HEK293 (cell line): Measurements from ENCODE around the gene SNAI1.
"Not testable (repeated sequence)": the region's sequence is repeated elsewhere in the genome, so short reads cannot be mapped to it uniquely, and the experiment has no call there.

Source experiments
- CTCF ChIA-PET: fragments of 350-600 bp; formaldehyde crosslinking; extraction: SDS; loops from one replicate; lab custom pipeline; 2021; ENCODE audit warnings: antibody characterized with exemption; lab: Yijun Ruan, JAX
- POLR2A ChIA-PET: fragments of 300-600 bp; formaldehyde crosslinking; extraction: SDS; loops from one replicate; lab custom pipeline; 2020; ENCODE audit warnings: antibody characterized with exemption, inconsistent platforms; lab: Yijun Ruan, JAX
- H3K27ac ChIP-seq: fragments of 200-500 bp; sonication (Bioruptor generic); 2 replicates; pipeline ENCODE4 v1.5.1; 2014; ENCODE audit warnings: low read depth, low read length, control low read depth, inconsistent platforms; ENCODE audit errors: extremely low read depth
- H3K36me3 ChIP-seq, 2 experiments: fragments of 200-500 bp in 1 of 2; sonication (Bioruptor generic) in 1 of 2; 1 replicate in 1 of 2; 2 replicates in 1 of 2; pipeline ENCODE4 v1.5.1; 2014 to 2017; ENCODE audit warnings: inconsistent platforms in 2 of 2, low read length in 2 of 2; ENCODE audit not compliant: control insufficient read depth in 2 of 2, insufficient read depth in 1 of 2
- H3K4me1 ChIP-seq: fragments of 200-500 bp; sonication (Bioruptor generic); 2 replicates; pipeline ENCODE4 v1.5.1; 2014; ENCODE audit warnings: mild to moderate bottlenecking, low read length, inconsistent platforms; ENCODE audit not compliant: control insufficient read depth, insufficient read depth
- H3K4me3 ChIP-seq: 2 replicates; pipeline ENCODE4 v1.5.1; 2011; ENCODE audit warnings: low read depth, mild to moderate bottlenecking, control low read depth, low read length, moderate library complexity
- H3K9me3 ChIP-seq: fragments of 200-500 bp; sonication (Bioruptor generic); 2 replicates; pipeline ENCODE4 v1.5.1; 2014; ENCODE audit warnings: low read depth, low read length, inconsistent platforms; ENCODE audit not compliant: control insufficient read depth, insufficient read depth
- IKZF3 ChIP-seq: fragments of 450-650 bp; IDR thresholded peaks from 2 replicates; pipeline ENCODE4 v1.5.0; 2018; ENCODE audit warnings: missing biosample characterization, mild to moderate bottlenecking, missing genetic modification characterization, moderate library complexity
- ZBTB20 ChIP-seq: fragments of 450-650 bp; formaldehyde crosslinking; IDR thresholded peaks from 2 replicates; pipeline ENCODE4 v1.5.1; 2016; ENCODE audit warnings: missing biosample characterization, missing genetic modification characterization
- ZEB2 ChIP-seq: fragments of 450-650 bp; formaldehyde crosslinking; IDR thresholded peaks from 2 replicates; pipeline ENCODE4 v1.5.1; 2016; ENCODE audit warnings: missing biosample characterization, missing genetic modification characterization
- ZNF121 ChIP-seq: fragments of 450-650 bp; formaldehyde crosslinking; IDR thresholded peaks from 2 replicates; pipeline ENCODE4 v1.5.1; 2016; ENCODE audit warnings: missing biosample characterization, missing genetic modification characterization
- ZNF19 ChIP-seq: fragments of 450-650 bp; formaldehyde crosslinking; IDR thresholded peaks from 2 replicates; pipeline ENCODE4; 2016; ENCODE audit warnings: missing biosample characterization, missing genetic modification characterization, low read depth
- ZNF214 ChIP-seq: fragments of 450-650 bp; formaldehyde crosslinking; IDR thresholded peaks from 2 replicates; pipeline ENCODE4 v1.5.1; 2017; ENCODE audit warnings: missing biosample characterization, mild to moderate bottlenecking, missing genetic modification characterization, borderline replicate concordance
- ZNF274 ChIP-seq, 2 experiments: fragments of 200-500 bp in 1 of 2; fragments of 450-650 bp in 1 of 2; sonication (Bioruptor generic) in 1 of 2; formaldehyde crosslinking in 1 of 2; IDR thresholded peaks; 2 replicates each; pipeline versions ENCODE4 v1.5.1 to v1.6.1; 2014 to 2016; ENCODE audit warnings: borderline replicate concordance in 1 of 2, inconsistent platforms in 1 of 2, low read length in 1 of 2, missing biosample characterization in 1 of 2, missing genetic modification characterization in 1 of 2
- ZNF341 ChIP-seq: fragments of 450-650 bp; formaldehyde crosslinking; IDR thresholded peaks from 2 replicates; pipeline ENCODE4; 2016; ENCODE audit warnings: low read depth, missing biosample characterization, missing genetic modification characterization
- ZNF521 ChIP-seq: fragments of 450-650 bp; formaldehyde crosslinking; IDR thresholded peaks from 2 replicates; pipeline ENCODE4 v1.5.1; 2017; ENCODE audit warnings: missing biosample characterization, mild to moderate bottlenecking, missing genetic modification characterization
- ZNF585B ChIP-seq: fragments of 450-650 bp; formaldehyde crosslinking; IDR thresholded peaks from 2 replicates; pipeline ENCODE4 v1.5.1; 2016; ENCODE audit warnings: missing biosample characterization, missing genetic modification characterization
- ZNF596 ChIP-seq: fragments of 450-650 bp; IDR thresholded peaks from 2 replicates; pipeline ENCODE4 v1.5.0; 2018; ENCODE audit warnings: missing biosample characterization, mild to moderate bottlenecking, missing genetic modification characterization, moderate library complexity
- ZNF610 ChIP-seq: fragments of 450-650 bp; formaldehyde crosslinking; IDR thresholded peaks from 2 replicates; pipeline ENCODE4 v1.5.1; 2016; ENCODE audit warnings: missing biosample characterization, missing genetic modification characterization, borderline replicate concordance
- ZNF621 ChIP-seq: fragments of 450-650 bp; formaldehyde crosslinking; IDR thresholded peaks from 2 replicates; pipeline ENCODE4 v1.5.1; 2017; ENCODE audit warnings: missing biosample characterization, missing genetic modification characterization
- ZNF624 ChIP-seq: fragments of 450-650 bp; formaldehyde crosslinking; IDR thresholded peaks from 2 replicates; pipeline ENCODE4 v1.5.1; 2017; ENCODE audit warnings: missing biosample characterization, missing genetic modification characterization
- ZNF664 ChIP-seq: fragments of 450-650 bp; formaldehyde crosslinking; IDR thresholded peaks from 2 replicates; pipeline ENCODE4 v1.5.1; 2016; ENCODE audit warnings: missing biosample characterization, missing genetic modification characterization
- ZNF768 ChIP-seq: fragments of 450-650 bp; formaldehyde crosslinking; IDR thresholded peaks from 2 replicates; pipeline ENCODE4 v1.5.1; 2018; ENCODE audit warnings: missing biosample characterization, mild to moderate bottlenecking, missing genetic modification characterization
- TF ChIP-seq, protein P1 (sequence below): fragments of 450-650 bp; formaldehyde crosslinking; IDR thresholded peaks from 2 replicates; pipeline ENCODE4 v1.5.1; 2016; ENCODE audit warnings: missing biosample characterization, missing genetic modification characterization, borderline replicate concordance
- TF ChIP-seq, protein P2 (sequence below): fragments of 450-650 bp; IDR thresholded peaks from 2 replicates; pipeline ENCODE4 v1.5.1; 2018; ENCODE audit warnings: missing biosample characterization, mild to moderate bottlenecking, missing genetic modification characterization

SNAI1 gene

GRCh38 chr20:49977740-49978139 is 5.0 kb upstream of the SNAI1 start:
- TF ChIP-seq ZNF121 (tag by site-specific recombination), result 0 out of 2 replicates have a peak, but pooled peaks have one; percentile 26
- POLR2A ChIA-PET, result not testable (repeated sequence)
- CTCF ChIA-PET, result interaction anchor here (0.6 to 8.3 kb wide), 10 partner anchors 8 to 200 kb away, joined by 3 to 220 read pairs (median 12); no protein-coding TSS in a partner anchor

GRCh38 chr20:49978685-49979029 is 4.1 kb upstream of the SNAI1 start:
- no peak for TF ChIP-seq ZNF624 (tag by site-specific recombination)
- no peak for TF ChIP-seq ZNF596
- TF ChIP-seq ZNF521 (tag by site-specific recombination), result no peak
- TF ChIP-seq IKZF3 (tag by site-specific recombination), result no peak
- no peak for TF ChIP-seq ZNF274 (IDR thresholded peaks at IDR 0.05; ENCODE audit: low read length)
- no peak for TF ChIP-seq ZNF274 (tag by site-specific recombination; IDR thresholded peaks at IDR 0.05; ENCODE audit: borderline replicate concordance)
- no peak for TF ChIP-seq ZNF585B (tag by site-specific recombination)
- TF ChIP-seq, protein P1, sequence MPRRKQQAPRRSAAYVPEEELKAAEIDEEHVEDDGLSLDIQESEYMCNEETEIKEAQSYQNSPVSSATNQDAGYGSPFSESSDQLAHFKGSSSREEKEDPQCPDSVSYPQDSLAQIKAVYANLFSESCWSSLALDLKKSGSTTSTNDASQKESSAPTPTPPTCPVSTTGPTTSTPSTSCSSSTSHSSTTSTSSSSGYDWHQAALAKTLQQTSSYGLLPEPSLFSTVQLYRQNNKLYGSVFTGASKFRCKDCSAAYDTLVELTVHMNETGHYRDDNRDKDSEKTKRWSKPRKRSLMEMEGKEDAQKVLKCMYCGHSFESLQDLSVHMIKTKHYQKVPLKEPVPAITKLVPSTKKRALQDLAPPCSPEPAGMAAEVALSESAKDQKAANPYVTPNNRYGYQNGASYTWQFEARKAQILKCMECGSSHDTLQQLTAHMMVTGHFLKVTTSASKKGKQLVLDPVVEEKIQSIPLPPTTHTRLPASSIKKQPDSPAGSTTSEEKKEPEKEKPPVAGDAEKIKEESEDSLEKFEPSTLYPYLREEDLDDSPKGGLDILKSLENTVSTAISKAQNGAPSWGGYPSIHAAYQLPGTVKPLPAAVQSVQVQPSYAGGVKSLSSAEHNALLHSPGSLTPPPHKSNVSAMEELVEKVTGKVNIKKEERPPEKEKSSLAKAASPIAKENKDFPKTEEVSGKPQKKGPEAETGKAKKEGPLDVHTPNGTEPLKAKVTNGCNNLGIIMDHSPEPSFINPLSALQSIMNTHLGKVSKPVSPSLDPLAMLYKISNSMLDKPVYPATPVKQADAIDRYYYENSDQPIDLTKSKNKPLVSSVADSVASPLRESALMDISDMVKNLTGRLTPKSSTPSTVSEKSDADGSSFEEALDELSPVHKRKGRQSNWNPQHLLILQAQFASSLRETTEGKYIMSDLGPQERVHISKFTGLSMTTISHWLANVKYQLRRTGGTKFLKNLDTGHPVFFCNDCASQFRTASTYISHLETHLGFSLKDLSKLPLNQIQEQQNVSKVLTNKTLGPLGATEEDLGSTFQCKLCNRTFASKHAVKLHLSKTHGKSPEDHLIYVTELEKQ, result no peak
- TF ChIP-seq ZBTB20 (tag by site-specific recombination), result no peak
- TF ChIP-seq ZNF214 (tag by site-specific recombination), result no peak
- no peak for TF ChIP-seq ZNF621 (tag by site-specific recombination)
- TF ChIP-seq, protein P2, sequence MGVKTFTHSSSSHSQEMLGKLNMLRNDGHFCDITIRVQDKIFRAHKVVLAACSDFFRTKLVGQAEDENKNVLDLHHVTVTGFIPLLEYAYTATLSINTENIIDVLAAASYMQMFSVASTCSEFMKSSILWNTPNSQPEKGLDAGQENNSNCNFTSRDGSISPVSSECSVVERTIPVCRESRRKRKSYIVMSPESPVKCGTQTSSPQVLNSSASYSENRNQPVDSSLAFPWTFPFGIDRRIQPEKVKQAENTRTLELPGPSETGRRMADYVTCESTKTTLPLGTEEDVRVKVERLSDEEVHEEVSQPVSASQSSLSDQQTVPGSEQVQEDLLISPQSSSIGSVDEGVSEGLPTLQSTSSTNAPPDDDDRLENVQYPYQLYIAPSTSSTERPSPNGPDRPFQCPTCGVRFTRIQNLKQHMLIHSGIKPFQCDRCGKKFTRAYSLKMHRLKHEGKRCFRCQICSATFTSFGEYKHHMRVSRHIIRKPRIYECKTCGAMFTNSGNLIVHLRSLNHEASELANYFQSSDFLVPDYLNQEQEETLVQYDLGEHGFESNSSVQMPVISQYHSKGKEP (tag by site-specific recombination), result no peak
- TF ChIP-seq ZNF768 (tag by site-specific recombination), result no peak
- no peak for TF ChIP-seq ZNF341 (tag by site-specific recombination)
- no peak for TF ChIP-seq ZNF610 (tag by site-specific recombination)
- TF ChIP-seq ZEB2 (tag by site-specific recombination), result no peak
- no peak for TF ChIP-seq ZNF19 (tag by site-specific recombination)
- no peak for TF ChIP-seq ZNF664
- Histone ChIP-seq H3K36me3 (no peaks in the 10 kb centered on the region), H3K9me3 (no peaks in the 10 kb centered on the region), H3K4me3 (no peak overlapping the region), H3K27ac (no peak overlapping the region), H3K4me1 (peaks cover 2% of the 10 kb centered on the region; the same call in 1 of the 2 replicates)
- POLR2A ChIA-PET, result interaction anchor here (0.8 to 1.0 kb wide), 2 partner anchors 91 to 93 kb away, joined by 3 to 6 read pairs; no protein-coding TSS in a partner anchor
- CTCF ChIA-PET, result interaction anchor here (0.7 to 8.3 kb wide), 19 partner anchors 8 to 367 kb away, joined by 3 to 220 read pairs (median 8); no protein-coding TSS in a partner anchor

More at GRCh38 chr20:49977740-49978139, 5.0 kb upstream of the SNAI1 start:
- H3K9me3 ChIP-seq, H3K36me3 ChIP-seq, H3K4me1 ChIP-seq, H3K27ac ChIP-seq, H3K4me3 ChIP-seq: not testable (repeated sequence)
